Measurements from ENCODE around the gene GBE1.

Gene GBE1

DNA sequence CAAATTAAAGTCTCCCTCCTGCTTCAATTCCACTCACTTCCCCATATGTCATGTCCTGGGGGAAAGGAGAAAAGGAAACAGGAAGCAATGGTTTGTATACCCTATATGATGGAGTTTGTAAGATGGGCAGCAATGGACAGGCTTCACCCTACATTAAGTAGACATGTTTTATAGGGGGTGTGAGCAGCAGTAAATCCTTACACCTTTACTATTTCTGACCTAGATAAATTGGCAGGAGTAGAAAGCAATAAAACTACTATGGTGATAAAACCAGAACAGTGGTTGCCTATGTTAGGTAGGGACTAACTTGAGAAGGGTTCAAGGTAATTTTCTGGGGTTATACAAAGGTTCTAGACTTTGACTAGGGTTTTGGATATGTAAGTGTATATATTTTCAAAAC, 301.7 kb downstream of the GBE1 start:
- no peak for DNase-seq

DNA sequence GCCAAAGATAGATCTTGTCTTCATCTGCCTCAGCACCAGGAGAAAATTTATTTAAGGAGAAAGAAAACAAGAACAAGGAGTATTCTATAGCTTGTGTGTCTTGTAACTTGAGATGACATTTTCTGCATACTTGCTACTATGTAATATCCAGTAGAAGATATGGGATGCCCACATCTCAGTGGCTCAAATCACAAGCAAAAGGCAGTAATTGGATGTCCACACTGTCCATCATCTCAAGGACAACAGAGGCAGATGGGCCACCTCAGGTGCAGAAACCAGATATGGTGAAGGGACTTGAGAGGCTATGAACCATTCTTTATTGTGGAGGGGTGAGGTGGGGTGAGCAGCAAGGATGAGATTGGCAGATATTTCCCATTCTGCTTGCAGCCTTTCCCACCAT, 309.0 kb downstream of the GBE1 start:
- DNase-seq, result no peak

DNA sequence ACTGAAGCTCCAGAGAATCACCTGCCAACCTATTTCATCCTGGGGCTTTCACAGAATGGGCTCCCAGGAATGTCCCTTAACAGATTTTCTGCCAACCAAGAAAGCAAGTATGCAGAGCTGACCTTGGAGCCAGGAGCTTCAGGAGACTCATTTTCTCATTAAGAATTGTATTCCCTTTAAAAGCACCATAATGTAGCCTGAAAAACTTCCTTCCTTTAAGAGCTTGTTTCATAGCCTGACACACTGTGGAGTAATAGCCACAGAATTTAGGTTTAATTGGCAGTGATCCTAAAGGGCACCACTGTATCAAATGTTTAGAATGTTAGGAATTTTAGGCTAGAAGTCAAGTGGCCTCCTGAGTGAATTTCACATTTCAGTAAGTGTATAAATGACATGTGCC, 309.8 kb downstream of the GBE1 start:
- no peak for DNase-seq

DNA sequence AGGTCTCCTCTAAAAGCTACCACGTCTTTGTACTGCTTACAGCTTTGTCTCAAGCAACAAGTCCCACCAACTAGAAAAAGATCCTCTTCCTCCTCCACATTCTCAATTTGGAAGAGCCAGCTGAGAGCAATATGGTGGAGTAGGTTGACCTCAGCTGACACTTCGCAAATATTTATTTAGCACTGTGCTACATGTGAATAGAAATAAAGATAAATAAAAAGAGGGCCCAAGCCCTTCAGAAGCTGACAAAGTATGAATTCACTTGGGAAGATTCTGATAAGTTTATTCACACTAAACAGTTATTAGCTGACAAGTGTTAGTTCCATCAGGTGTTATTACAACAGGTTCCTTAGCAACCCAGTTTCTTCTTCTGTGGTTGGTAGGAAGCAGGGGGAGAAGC, 310.3 kb downstream of the GBE1 start:
- DNase-seq, result no peak

DNA sequence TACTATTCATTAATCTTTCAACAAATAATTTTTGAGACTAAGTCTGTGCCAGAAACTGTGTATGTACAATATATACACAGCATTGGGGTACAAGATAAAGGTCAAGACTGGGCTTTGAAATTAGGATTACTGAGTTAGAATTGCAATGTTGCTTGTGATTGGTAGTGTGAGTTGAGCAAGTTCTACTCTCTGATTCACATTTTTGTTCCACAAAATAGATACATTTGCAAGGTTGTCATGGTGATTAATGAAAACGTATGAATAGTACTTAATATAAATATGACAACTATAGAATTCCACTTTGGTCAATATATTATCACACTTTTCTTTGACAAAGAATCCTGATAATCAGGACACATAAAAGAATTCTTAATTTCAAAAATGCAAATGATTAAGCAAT, 314.6 kb downstream of the GBE1 start:
- no peak for DNase-seq

DNA sequence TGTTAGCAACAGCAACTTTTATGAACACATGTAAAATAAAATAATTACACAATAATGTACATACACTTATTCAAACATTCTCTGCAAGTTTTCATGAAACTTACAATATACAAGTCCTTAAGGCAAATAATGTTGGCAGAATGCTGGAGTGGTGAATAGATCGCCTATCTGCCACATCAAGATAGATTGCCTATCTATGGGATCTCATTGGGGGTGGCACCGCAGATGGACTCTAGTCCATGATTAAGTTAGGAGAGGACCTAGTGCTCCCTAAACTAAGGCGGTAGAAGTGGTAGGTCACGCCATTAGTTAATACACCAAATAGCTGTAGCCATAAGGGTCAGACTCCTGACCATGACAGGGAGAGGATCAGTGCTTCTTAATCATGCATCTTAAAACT, 315.7 kb downstream of the GBE1 start:
- DNase-seq, result no peak

DNA sequence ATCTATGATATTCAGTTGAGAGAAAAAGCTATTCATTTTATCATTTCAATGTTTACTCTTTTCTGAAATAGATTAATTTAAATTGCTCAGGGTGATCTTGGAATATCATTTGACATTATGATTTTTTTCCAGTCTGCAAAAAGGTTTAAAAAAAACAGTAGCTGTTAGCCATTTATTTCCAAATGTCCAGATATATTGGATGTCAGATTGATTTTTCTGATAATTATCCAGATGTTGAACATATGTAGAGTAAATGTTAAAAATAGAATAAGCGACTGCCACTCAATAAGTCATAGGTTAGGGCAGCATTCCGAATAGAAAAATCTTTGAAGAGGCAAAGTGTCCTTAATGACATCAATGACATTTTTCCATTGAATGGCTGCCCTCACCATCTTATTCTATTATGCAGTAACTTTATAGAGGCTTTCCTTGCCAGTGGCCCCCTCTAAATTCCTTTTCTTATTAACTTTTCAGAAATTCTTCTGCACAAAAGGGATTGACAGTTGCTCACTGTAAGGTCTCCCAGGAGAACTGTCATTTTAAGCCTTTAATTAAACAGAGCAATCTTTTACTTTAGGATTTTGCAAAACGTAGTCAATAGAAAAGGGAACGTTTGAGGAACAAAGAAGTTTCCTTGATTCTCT, 316.5 kb downstream of the GBE1 start:
- DNase-seq, result no peak

DNA sequence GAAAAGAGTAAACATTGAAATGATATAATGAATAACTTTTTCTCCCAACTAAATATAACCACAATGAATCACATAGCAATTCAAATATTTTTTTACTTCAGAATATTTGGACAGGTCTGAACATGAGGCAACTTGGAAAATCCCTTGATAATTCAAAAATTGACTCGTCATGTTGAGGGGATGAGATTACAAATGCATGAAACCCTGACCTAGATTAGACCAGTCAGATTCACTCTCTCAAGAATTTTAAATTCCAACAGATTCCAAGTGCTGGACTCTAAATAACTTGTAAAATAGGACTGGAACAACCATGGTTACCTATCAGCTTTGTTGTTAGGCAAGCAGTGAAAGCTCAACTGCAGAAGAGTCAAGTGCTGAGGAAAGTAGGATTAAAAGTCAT, 317.5 kb downstream of the GBE1 start:
- no peak for DNase-seq

DNA sequence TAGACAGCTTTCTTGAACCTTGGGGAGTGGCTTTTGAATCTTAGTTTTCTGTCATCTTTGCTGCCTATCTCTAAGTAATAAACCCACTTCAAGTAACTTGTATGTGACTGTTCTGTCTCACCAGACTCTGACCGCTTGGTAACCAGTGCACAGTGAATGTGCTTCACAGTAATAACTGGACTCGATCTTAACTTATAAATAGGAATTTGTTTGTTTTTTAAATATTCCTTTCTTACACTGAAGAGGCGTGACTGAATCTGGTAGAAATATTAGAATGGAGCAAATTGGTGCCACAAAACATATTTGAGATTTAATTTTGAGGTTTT, 318.0 kb downstream of the GBE1 start:
- DNase-seq, result no peak

DNA sequence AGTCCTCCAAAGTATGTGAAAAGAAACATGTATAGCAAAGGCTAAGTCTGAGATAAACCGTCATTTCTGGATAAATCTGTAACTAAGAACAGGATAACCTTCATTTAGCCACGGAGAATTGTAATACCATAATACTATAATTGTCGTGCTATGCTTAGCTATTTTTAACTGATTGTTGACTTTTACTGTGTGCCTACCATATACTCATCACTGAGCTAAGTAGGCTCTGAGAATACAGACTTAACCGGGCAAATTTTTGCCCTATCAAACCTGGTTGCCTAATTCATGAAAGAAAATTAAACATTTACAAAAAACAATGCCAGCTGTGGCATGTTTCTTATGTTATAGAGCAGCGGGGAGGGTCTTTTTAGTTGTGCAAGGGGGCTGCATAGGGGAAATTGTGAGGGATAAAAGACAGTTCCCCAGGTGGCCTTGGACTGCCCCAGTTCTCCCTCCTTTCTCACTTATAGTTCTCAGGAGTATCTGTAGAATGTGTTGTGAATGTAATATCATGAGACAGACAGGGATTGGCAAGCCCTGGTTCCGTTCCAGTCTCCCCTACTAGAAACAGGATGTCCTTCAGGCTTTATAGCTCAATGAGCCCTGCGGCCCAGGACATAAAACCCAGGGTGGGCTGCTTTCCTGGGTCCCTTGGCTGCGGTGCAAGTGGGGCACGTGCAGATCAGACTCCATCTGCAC, 318.5 kb downstream of the GBE1 start:
- DNase-seq, result no peak

DNA sequence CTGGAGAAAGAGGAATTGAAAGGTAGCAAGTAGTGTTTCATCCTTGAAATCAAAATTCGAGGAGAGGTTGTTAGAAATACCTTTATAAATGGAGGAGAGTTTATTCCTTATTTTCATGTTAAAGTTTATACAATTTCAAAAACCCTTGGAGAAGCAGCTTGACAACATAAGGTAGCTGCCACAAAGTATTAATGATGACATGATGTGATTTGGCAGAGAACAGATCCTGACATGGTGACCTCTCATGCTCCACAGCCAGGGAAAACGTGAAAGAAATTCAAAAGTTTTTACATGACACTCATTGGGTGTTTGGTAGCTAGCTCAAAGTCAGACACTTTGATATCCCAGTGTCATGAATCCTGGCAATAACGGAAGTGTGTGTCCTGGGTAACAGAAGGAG, 320.8 kb downstream of the GBE1 start:
- no peak for DNase-seq
